Pancreas (tissue), 10 donors: Measurements from ENCODE around the gene TMPRSS7. TPM values are rescaled to one million over a fixed set of nuclear protein-coding genes. Genes with fewer than 3 reads are reported as not detected.
"Not testable (repeated sequence)": the region's sequence is repeated elsewhere in the genome, so short reads cannot be mapped to it uniquely, and the experiment has no call there.

Experiments used
- ATAC-seq, 4 donors: fragments of 200-7000 bp; cut with Tn5 transposase; one replicate each; pipeline versions ENCODE4 v1.8.0 to v1.9.1; 2020; ENCODE audit warnings: mild to moderate bottlenecking in 4 of 4, moderate library complexity in 4 of 4
- DNase-seq, 6 donors: peaks; one replicate each; pipeline ENCODE4 v3.0.0-alpha.2; 2020
- FAIRE-seq: peaks from 2 replicates; lab custom pipeline; 2012; peaks lifted over from hg19 to GRCh38; lab: Jason Lieb, UNC
- H3K27ac ChIP-seq, 4 donors: fragments of 200-600 bp; sonication (generic); 1 replicate in 3 of 4; 2 replicates in 1 of 4; pipeline versions ENCODE4 v1.5.0 to v1.8.0; 2020
- H3K27me3 ChIP-seq, 4 donors: fragments of 200-600 bp; one replicate each; pipeline ENCODE4 v1.8.0; 2021
- H3K36me3 ChIP-seq, 3 donors: fragments of 200-600 bp; sonication (generic) in 1 of 3; one replicate each; pipeline versions ENCODE4 v1.5.0 to v1.8.0; 2020 to 2021
- H3K4me1 ChIP-seq, 3 donors: fragments of 200-600 bp; one replicate each; pipeline ENCODE4 v1.8.0; 2021
- H3K4me3 ChIP-seq, 4 donors: fragments of 200-600 bp; sonication (generic) in 2 of 4; one replicate each; pipeline versions ENCODE4 v1.5.0 to v1.8.0; 2020 to 2021
- H3K9me3 ChIP-seq, 4 donors: fragments of 200-600 bp; one replicate each; pipeline ENCODE4 v1.8.0; 2021
- WGBS, 2 donors: extraction: QIAGEN DNeasy Blood & Tissue Kit; methylation state at CpG; one replicate each; pipeline ENCODE4 v1.1.7; 2013; 5-methylcytosine and 5-hydroxymethylcytosine counted together
- intact Hi-C, 3 donors: fragments of 100-400 bp; cut with DNase I; formaldehyde crosslinking; loops; one replicate each; pipeline versions ENCODE4 v1.11.1 to v1.14.2; 2022
- polyA plus RNA-seq, 2 donors: library from polyadenylated mRNA; stranded (reverse); fragments of 200-250 nt; gene quantifications; one replicate each; pipeline ENCODE4 v1.2.3, GENCODE V29; 2013
- total RNA-seq, 6 donors: library from RNA; stranded (reverse); fragmentation: NEBNext Ultra II Directional in 4 of 6; extraction: Animal tissue kit (Norgen Biotek cat#: 25700) in 4 of 6; gene quantifications; one replicate each; pipeline versions ENCODE4 v1.2.1 to v1.2.4, GENCODE V29; 2021 to 2023
- TF ChIP-seq, protein P1 (sequence below), 4 donors: fragments of 200-600 bp; sonication (generic) in 3 of 4; IDR thresholded peaks; one replicate each; pipeline versions ENCODE4 v1.5.0 to v1.8.0; 2021; ENCODE audit warnings: antibody characterized with exemption in 4 of 4
- donor health status: healthy with polysubstance abuse.
- donor health status: DM: no; HTN: no; CAD: no; lungs with moderate emphysema.
- donor health status: DM: no; HTN: no; CAD: no.
- donor health status: control.
- donor health status: control.
- donor health status: Bipolar disorder and iron deficiency.
- donor health status: DM: yes; HTN: yes; CAD: no.
- donor health status: DM: no; HTN: no; CAD: no.
- donor health status: DM: no; HTN: no; CAD: no.
- donor health status: DM: yes; HTN: yes; CAD: no.

TMPRSS7 gene
- total and polyA plus RNA-seq, 8 donors = 0.04 to 0.14 (median 0.08) TPM; not detected in 4

DNA sequence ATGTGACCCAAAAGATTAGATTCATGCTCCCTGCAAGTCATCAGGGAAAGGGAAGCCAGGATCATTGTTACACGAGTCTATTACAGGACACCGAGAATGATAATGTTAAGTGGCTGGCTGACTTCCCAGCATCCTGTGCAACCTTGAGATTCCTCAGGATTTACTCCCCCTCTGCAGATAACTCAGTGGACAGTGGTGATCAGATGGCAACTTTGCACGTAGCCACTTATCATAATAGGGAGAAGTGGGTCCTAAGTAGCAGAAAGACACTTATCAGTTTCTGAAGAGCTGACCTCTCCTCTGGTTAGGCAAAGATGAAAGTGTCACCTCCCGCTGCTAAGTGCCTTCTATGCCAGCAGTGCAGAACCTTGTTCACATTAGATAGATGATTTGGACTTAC is 6.7 kb upstream of the TMPRSS7 start:
- WGBS, 2 donors = 61 to 74% methylated on average over 4 of the region's 4 CpGs
- Histone ChIP-seq H3K36me3 (no peaks in the 10 kb centered on the region), H3K27ac (no peak overlapping the region), H3K4me1 (no peaks in the 10 kb centered on the region), H3K4me3 (no peak overlapping the region), H3K27me3 (no peaks in the 10 kb centered on the region), H3K9me3 (no peaks in the 10 kb centered on the region)
- FAIRE-seq (no peak), DNase-seq (no peak), ATAC-seq (no peak)
- intact Hi-C loops = no loop called here
- TF ChIP-seq, protein P1, sequence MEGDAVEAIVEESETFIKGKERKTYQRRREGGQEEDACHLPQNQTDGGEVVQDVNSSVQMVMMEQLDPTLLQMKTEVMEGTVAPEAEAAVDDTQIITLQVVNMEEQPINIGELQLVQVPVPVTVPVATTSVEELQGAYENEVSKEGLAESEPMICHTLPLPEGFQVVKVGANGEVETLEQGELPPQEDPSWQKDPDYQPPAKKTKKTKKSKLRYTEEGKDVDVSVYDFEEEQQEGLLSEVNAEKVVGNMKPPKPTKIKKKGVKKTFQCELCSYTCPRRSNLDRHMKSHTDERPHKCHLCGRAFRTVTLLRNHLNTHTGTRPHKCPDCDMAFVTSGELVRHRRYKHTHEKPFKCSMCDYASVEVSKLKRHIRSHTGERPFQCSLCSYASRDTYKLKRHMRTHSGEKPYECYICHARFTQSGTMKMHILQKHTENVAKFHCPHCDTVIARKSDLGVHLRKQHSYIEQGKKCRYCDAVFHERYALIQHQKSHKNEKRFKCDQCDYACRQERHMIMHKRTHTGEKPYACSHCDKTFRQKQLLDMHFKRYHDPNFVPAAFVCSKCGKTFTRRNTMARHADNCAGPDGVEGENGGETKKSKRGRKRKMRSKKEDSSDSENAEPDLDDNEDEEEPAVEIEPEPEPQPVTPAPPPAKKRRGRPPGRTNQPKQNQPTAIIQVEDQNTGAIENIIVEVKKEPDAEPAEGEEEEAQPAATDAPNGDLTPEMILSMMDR (IDR thresholded peaks at IDR 0.05) = no peak

DNA sequence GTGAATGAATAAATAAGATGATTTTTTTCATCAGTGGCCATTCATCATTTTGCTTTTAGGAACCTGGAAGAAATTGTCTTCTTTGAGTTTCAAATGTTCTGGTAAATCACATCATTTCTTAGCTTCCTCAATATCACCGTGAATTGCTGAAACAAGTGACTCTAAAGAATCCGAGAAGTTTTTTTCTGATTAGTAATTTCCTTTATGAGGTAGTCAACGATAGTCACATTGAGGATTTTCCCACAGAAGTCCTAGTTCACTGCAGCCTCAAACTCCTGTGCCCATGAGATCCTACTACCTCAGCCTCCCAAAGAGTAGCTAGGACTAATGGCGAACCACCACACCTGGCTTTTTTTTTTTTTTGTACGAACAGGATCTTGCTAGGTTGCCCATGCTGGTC is 3.6 kb upstream of the TMPRSS7 start:
- ATAC-seq (no peak), FAIRE-seq (no peak), DNase-seq (no peak)
- TF ChIP-seq, protein P1 (IDR thresholded peaks at IDR 0.05) = no peak
- Histone ChIP-seq H3K27me3 (no peaks in the 10 kb centered on the region), H3K9me3 (no peaks in the 10 kb centered on the region), H3K4me3 (no peak overlapping the region), H3K36me3 (no peaks in the 10 kb centered on the region), H3K4me1 (no peaks in the 10 kb centered on the region), H3K27ac (no peak overlapping the region)
- intact Hi-C loops = no loop called here
- WGBS, 2 donors = 90 to 92% methylated on average over 5 of the region's 5 CpGs

DNA sequence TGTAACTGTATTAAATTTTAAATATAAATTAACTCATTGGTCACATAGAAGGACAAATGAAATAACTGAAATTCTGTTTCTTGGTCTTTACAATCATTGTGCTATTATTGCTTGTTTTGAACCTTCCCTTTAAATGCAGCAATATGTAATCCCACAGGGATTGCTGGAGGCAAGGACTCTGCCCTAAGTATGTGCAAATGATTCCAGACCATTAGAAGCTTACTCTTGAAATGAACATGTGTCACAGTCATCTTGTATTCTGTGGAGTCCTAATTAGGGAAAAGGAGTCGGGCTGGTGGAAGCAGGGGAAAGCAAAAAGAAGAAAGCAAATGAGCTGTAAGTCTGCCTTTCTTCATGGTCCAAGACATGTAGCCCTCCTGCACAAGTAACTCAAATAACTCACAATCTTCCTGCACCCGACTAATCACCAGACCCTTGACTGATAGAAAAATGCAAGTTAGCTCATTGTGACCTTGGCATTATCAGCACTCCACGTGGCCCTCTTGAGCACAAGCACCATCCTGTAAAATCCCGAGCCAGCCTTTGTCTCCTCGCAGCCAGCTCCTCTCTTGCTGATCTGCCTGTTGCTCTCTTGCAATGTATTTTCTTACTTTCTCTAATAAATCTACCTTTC is 2.3 kb upstream of the TMPRSS7 start:
- Histone ChIP-seq H3K4me3 (no peak overlapping the region), H3K27ac (no peak overlapping the region), H3K9me3 (no peaks in the 10 kb centered on the region), H3K36me3 (no peaks in the 10 kb centered on the region), H3K4me1 (no peaks in the 10 kb centered on the region), H3K27me3 (no peaks in the 10 kb centered on the region)
- WGBS, 2 donors = 31 to 33% methylated on average over 5 of the region's 5 CpGs
- TF ChIP-seq, protein P1 (IDR thresholded peaks at IDR 0.05) = no peak
- no peak for FAIRE-seq
- ATAC-seq = peak in 1 of 4 donors; percentile 46
- intact Hi-C loops = no loop called here
- DNase-seq = no peak

DNA sequence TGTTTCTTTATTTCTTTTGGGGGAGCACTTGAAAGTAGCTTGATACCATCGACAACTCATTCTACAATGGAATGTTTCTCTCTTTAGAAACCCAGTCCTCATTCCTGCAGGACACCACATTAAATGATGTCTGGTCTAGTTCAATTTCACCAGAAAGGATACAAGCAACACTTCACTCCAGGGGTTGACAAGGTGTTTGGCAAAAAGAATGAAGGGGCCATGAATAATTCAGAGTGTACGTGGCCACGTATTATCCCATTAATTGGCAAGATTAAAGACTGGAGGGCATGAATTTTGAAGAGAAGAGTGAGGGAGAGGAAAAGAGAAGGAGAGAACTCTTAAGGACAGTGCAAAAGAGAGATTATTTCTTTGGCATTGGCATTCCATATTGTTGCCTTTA is 705 bp downstream of the TMPRSS7 start:
- DNase-seq (no peak), FAIRE-seq (no peak), ATAC-seq (no peak)
- no peak overlapping the region for H3K4me3 ChIP-seq
- no peaks in the 10 kb centered on the region for H3K9me3 ChIP-seq
- H3K27me3 ChIP-seq = no peaks in the 10 kb centered on the region
- 87 to 90% methylated on average over 3 of the region's 3 CpGs for WGBS, 2 donors
- no peaks in the 10 kb centered on the region for H3K4me1 ChIP-seq
- TF ChIP-seq, protein P1 (IDR thresholded peaks at IDR 0.05) = no peak
- intact Hi-C loops = no loop called here
- no peaks in the 10 kb centered on the region for H3K36me3 ChIP-seq
- H3K27ac ChIP-seq = no peak overlapping the region

DNA sequence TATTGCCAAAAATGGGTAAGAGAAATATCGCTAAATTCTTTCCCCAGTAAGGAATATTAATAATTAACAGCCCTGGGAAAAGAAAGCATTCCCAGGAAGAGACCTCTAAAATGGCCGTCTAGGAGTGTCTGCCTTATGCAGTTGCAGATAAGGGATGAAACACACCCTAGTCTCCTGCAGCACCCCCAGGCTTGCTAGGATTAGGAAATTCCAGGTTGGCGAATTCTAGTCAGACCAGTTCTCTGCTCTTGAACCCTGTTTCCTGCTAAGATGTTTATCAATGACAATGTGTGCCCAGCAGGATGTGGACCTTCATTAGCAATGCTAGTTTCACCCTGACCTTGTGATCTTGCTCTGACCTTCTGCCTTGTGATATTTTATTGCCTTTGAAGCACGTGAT is 2.7 kb downstream of the TMPRSS7 start:
- H3K4me3 ChIP-seq, H3K4me1 ChIP-seq, intact Hi-C loops, H3K36me3 ChIP-seq, FAIRE-seq, ATAC-seq, H3K9me3 ChIP-seq, H3K27ac ChIP-seq, DNase-seq, H3K27me3 ChIP-seq: not testable (repeated sequence)
- WGBS, 2 donors = 55 to 63% methylated on average over 4 of the region's 4 CpGs
